WTC11 (cell line): Measurements from ENCODE around the gene DGKG.

Source experiments
- PREB ChIP-seq: sonication (generic); formaldehyde crosslinking; IDR thresholded peaks from 2 replicates; pipeline ENCODE4 v1.8.1; 2022; ENCODE audit warnings: mild to moderate bottlenecking, missing genetic modification reagents, moderate library complexity, borderline replicate concordance
- TEAD1 ChIP-seq: sonication (generic); formaldehyde crosslinking; IDR thresholded peaks from 2 replicates; pipeline ENCODE4 v1.8.0; 2022; ENCODE audit warnings: mild to moderate bottlenecking, missing genetic modification reagents
- TEAD4 ChIP-seq: sonication (generic); formaldehyde crosslinking; IDR thresholded peaks from 2 replicates; pipeline ENCODE4 v1.8.0; 2022; ENCODE audit warnings: mild to moderate bottlenecking, missing genetic modification reagents

- no peak for TF ChIP-seq TEAD1
- no peak for TF ChIP-seq PREB (CRISPR knock-in tag)
- TF ChIP-seq TEAD4 (CRISPR knock-in tag): no peak
Observed at GRCh38 chr3:186322761-186323160, 39.3 kb downstream of the DGKG start.
